Ascending aorta (tissue), 2 donors: ENCODE measurements around the gene SELENOO. TPM values are rescaled to one million over a fixed set of nuclear protein-coding genes. Genes with fewer than 3 reads are reported as not detected.

Experiments used
- DNase-seq, 2 donors: peaks; one replicate each; pipeline ENCODE4 v3.0.0-alpha.2; 2019; ENCODE audit warnings: low spot score in 2 of 2
- H3K27ac ChIP-seq, 2 donors: fragments of 200-600 bp; sonication (generic); one replicate each; pipeline ENCODE4 v1.5.1; 2016 to 2017; ENCODE audit warnings: mild to moderate bottlenecking in 1 of 2
- H3K27me3 ChIP-seq: fragments of 200-600 bp; sonication (generic); one replicate; pipeline ENCODE4 v1.5.1; 2017
- H3K36me3 ChIP-seq, 2 donors: fragments of 200-600 bp; sonication (generic); one replicate each; pipeline ENCODE4 v1.5.1; 2016
- H3K4me1 ChIP-seq, 2 donors: fragments of 200-600 bp; sonication (generic); one replicate each; pipeline ENCODE4 v1.5.1; 2016 to 2017; ENCODE audit warnings: mild to moderate bottlenecking in 1 of 2
- H3K4me3 ChIP-seq, 2 donors: fragments of 200-600 bp; sonication (generic); one replicate each; pipeline ENCODE4 v1.5.1; 2016 to 2017; ENCODE audit warnings: mild to moderate bottlenecking in 1 of 2
- H3K9me3 ChIP-seq, 2 donors: fragments of 200-600 bp; sonication (generic); one replicate each; pipeline ENCODE4 v1.5.1; 2016
- intact Hi-C: fragments of 100-400 bp; cut with DNase I; formaldehyde crosslinking; loops from one replicate; pipeline ENCODE4 v1.15.1; 2023
- total RNA-seq: library from RNA; depleted of rRNA; stranded (reverse); fragments of >200 nt; gene quantifications from one replicate; pipeline ENCODE4 v1.1.0, GENCODE V29; 2016
- TF ChIP-seq, protein P1 (sequence below), 3 experiments: fragments of 200-600 bp in 2 of 3; fragments of 450-650 bp in 1 of 3; sonication (generic) in 2 of 3; IDR thresholded peaks; one replicate each; pipeline ENCODE4 v1.5.1; 2016 to 2019; ENCODE audit warnings: antibody characterized with exemption in 3 of 3, mild to moderate bottlenecking in 1 of 3, moderate library complexity in 1 of 3

SELENOO gene
- total RNA-seq, 1 donor from 2014 or later, result 41.7 TPM

DNA sequence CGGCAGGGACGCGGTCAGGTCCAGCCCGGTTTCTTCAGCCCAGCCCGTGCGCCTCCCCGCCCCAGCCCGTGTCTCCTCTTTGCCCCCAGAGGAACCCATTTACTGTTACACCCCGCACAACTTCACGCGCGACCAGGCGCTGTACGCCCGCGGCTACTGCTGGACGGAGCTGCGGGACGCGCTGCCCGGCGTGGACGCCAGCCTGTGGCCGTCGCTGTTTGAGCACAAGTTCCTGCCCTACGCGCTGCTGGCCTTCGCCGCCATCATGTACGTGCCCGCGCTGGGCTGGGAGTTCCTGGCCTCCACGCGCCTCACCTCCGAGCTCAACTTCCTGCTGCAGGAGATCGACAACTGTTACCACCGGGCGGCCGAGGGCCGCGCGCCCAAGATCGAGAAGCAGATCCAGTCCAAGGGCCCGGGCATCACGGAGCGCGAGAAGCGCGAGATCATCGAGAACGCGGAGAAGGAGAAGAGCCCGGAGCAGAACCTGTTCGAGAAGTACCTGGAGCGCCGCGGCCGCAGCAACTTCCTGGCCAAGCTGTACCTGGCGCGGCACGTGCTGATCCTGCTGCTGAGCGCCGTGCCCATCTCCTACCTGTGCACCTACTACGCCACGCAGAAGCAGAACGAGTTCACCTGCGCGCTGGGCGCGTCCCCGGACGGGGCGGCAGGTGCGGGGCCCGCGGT lies 23.8 kb upstream of the SELENOO start:
- no peak for DNase-seq
- intact Hi-C loops, result no loop called here
- no peaks in the 10 kb centered on the region for H3K9me3 ChIP-seq
- H3K27me3 ChIP-seq, result no peaks in the 10 kb centered on the region
- no peak overlapping the region for H3K27ac ChIP-seq
- no peaks in the 10 kb centered on the region for H3K36me3 ChIP-seq
- TF ChIP-seq, protein P1, sequence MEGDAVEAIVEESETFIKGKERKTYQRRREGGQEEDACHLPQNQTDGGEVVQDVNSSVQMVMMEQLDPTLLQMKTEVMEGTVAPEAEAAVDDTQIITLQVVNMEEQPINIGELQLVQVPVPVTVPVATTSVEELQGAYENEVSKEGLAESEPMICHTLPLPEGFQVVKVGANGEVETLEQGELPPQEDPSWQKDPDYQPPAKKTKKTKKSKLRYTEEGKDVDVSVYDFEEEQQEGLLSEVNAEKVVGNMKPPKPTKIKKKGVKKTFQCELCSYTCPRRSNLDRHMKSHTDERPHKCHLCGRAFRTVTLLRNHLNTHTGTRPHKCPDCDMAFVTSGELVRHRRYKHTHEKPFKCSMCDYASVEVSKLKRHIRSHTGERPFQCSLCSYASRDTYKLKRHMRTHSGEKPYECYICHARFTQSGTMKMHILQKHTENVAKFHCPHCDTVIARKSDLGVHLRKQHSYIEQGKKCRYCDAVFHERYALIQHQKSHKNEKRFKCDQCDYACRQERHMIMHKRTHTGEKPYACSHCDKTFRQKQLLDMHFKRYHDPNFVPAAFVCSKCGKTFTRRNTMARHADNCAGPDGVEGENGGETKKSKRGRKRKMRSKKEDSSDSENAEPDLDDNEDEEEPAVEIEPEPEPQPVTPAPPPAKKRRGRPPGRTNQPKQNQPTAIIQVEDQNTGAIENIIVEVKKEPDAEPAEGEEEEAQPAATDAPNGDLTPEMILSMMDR (IDR thresholded peaks at IDR 0.05), result no peak
- H3K4me3 ChIP-seq, result no peak overlapping the region
- no peaks in the 10 kb centered on the region for H3K4me1 ChIP-seq

DNA sequence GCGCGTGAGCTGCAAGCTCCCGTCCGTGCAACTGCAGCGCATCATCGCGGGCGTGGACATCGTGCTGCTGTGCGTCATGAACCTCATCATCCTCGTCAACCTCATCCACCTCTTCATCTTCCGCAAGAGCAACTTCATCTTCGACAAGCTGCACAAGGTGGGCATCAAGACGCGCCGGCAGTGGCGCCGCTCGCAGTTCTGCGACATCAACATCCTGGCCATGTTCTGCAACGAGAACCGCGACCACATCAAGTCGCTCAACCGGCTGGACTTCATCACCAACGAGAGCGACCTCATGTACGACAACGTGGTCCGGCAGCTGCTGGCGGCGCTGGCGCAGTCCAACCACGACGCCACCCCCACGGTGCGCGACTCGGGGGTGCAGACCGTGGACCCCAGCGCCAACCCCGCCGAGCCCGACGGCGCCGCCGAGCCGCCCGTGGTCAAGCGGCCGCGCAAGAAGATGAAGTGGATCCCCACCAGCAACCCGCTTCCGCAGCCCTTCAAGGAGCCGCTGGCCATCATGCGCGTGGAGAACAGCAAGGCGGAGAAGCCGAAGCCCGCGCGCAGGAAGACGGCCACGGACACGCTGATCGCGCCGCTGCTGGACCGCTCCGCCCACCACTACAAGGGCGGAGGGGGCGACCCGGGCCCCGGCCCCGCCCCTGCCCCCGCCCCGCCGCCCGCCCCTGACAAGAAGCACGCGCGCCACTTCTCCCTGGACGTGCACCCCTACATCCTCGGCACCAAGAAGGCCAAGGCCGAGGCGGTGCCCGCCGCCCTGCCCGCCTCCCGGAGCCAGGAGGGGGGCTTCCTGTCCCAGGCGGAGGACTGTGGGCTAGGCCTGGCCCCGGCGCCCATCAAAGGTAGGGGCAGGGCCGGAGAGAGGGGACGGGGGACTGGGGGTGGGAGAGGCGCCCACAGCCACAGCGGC lies 23.0 kb upstream of the SELENOO start:
- Histone ChIP-seq H3K27me3 (no peaks in the 10 kb centered on the region), H3K4me3 (no peak overlapping the region), H3K36me3 (no peaks in the 10 kb centered on the region), H3K9me3 (no peaks in the 10 kb centered on the region), H3K27ac (no peak overlapping the region), H3K4me1 (peaks cover 0 to 2% of the 10 kb centered on the region in 2 donors)
- no peak for DNase-seq
- intact Hi-C loops, result no loop called here
- TF ChIP-seq, protein P1 (IDR thresholded peaks at IDR 0.05), result no peak

DNA sequence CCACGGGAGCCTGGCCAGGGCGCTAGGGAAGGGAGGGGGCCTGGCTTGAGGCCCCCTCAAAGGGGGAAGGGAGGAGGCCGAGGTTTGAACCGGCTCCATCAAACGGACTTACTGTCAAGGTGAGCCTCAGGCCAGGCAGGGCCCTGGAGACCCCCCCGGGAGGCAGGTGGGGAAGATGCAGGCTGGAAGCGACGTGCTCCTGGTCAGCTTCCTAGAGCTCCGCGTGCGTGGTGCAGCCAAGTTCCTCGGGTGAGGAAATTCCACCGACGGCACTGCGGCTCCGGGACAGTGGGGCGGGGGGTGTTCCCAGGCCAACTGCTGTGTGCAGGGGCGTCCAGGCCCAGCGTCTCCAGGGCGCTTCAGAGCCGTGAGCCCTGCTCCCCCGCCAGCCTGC lies 22.3 kb upstream of the SELENOO start:
- intact Hi-C loops, result no loop called here
- Histone ChIP-seq H3K9me3 (no peaks in the 10 kb centered on the region), H3K27me3 (no peaks in the 10 kb centered on the region), H3K27ac (no peak overlapping the region), H3K4me1 (peaks cover 0 to 2% of the 10 kb centered on the region in 2 donors), H3K36me3 (no peaks in the 10 kb centered on the region), H3K4me3 (no peak overlapping the region)
- no peak for DNase-seq
- TF ChIP-seq, protein P1 (IDR thresholded peaks at IDR 0.05), result no peak

DNA sequence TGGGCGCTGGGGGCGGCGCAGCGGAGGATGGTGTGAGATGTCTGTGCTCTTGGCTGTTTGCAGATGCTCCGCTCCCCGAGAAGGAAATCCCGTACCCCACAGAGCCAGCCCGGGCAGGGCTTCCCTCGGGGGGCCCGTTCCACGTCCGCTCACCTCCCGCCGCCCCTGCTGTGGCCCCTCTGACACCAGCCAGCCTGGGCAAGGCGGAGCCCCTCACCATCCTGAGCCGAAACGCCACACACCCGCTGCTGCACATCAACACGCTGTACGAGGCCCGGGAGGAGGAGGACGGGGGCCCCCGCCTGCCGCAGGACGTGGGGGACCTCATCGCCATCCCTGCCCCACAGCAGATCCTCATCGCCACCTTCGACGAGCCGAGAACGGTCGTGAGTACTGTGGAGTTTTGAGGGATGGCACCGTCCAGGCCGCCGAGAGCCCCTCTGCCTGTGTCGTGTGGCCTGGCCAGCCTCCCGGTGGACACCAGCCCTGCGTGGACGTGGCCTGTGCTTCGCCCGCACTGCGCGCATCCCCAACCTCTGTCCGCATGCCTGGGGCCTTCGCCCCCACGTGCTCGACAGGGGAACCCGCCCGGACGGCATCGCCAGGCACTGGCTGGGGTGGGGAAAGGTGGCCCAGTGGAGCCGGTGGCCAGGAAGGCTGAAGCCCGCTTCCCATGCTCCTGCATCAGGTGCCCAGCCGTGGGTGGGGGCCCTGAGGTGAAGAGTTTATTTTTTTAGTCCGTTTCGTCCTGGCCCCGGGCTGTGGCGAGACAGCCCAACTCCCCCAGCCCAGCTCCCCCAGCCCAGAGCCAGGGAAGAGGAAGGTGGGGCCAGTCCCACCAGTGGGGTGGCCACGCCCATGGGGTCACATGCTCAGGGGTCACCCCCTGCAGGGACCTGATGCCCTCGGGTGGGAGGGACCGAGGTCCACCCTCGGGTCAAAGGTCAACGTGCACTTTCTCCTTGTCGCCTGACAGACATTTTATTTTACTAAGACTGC lies 21.6 kb upstream of the SELENOO start:
- H3K4me3 ChIP-seq, result no peak overlapping the region
- intact Hi-C loops, result no loop called here
- TF ChIP-seq, protein P1 (IDR thresholded peaks at IDR 0.05), result no peak
- no peaks in the 10 kb centered on the region for H3K27me3 ChIP-seq
- peak in 1 of 2 donors; percentile 57 for DNase-seq
- H3K4me1 ChIP-seq, result peaks cover 0 to 3% of the 10 kb centered on the region in 2 donors
- H3K9me3 ChIP-seq, result no peaks in the 10 kb centered on the region
- no peaks in the 10 kb centered on the region for H3K36me3 ChIP-seq
- no peak overlapping the region for H3K27ac ChIP-seq
